Hematopoietic multipotent progenitor cell treated with erythropoietin and hydrocortisone succinate and interleukin-3 and kit ligand, for 15 days (in vitro differentiated cells): ENCODE measurements around the gene RBM6.
"Not testable (repeated sequence)": the region's sequence is repeated elsewhere in the genome, so short reads cannot be mapped to it uniquely, and the experiment has no call there.

Source experiments
- DNase-seq: peaks from one replicate; pipeline ENCODE4 v3.0.0-alpha.2; 2015; ENCODE audit warnings: low spot score

The RBM6 gene, protein sequence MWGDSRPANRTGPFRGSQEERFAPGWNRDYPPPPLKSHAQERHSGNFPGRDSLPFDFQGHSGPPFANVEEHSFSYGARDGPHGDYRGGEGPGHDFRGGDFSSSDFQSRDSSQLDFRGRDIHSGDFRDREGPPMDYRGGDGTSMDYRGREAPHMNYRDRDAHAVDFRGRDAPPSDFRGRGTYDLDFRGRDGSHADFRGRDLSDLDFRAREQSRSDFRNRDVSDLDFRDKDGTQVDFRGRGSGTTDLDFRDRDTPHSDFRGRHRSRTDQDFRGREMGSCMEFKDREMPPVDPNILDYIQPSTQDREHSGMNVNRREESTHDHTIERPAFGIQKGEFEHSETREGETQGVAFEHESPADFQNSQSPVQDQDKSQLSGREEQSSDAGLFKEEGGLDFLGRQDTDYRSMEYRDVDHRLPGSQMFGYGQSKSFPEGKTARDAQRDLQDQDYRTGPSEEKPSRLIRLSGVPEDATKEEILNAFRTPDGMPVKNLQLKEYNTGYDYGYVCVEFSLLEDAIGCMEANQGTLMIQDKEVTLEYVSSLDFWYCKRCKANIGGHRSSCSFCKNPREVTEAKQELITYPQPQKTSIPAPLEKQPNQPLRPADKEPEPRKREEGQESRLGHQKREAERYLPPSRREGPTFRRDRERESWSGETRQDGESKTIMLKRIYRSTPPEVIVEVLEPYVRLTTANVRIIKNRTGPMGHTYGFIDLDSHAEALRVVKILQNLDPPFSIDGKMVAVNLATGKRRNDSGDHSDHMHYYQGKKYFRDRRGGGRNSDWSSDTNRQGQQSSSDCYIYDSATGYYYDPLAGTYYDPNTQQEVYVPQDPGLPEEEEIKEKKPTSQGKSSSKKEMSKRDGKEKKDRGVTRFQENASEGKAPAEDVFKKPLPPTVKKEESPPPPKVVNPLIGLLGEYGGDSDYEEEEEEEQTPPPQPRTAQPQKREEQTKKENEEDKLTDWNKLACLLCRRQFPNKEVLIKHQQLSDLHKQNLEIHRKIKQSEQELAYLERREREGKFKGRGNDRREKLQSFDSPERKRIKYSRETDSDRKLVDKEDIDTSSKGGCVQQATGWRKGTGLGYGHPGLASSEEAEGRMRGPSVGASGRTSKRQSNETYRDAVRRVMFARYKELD

GRCh38 chr3:49939858-49940666 is at the start of gene RBM6:
TSS of gene RBM6 (plus strand) at chr3:49940150. CDS start at chr3:49962642, 22,492 bp downstream.
- DNase-seq: peak; percentile 95

DNA sequence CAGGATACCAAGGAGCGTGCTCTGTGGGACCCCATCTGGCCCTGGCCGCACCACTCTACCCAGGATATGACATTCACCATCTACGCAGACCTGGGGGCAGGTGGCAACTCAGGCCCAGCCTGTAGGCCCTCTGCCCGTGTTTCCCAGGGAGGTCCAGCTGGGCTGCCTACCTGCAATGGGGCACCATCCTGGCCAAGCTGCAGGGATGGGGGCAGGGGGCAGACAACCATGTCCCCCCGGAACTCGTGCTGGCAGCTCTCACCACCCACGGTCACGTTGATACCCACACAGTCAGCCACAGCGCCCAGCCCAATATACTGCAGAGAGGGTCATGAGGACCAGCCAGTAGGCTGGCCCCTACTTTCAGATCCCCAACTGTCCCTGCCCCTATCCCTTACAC is 44.2 kb upstream of the RBM6 start:
- no peak for DNase-seq

GRCh38 chr3:49896345-49896744 is 43.6 kb upstream of the RBM6 start:
- DNase-seq: no peak

DNA sequence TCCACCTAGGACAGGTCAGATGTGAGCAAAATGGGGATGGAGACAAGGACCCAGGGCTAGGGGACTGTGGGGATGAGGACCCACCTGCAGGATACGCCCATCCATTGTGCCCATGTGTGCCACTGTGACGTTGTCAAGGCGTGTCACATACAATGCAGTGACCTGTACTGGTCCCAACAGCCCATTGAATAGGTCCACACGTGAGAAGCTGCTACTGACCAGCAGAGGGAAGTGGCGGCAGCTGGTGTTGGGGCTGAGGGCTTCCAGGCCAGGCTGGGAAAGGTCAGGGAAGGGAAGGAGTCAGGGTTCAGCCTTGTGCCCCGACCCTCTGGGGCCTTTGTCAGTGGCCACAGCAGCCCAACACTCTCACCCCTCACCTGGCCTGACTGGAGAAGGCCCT is 41.0 kb upstream of the RBM6 start:
- no peak for DNase-seq

DNA sequence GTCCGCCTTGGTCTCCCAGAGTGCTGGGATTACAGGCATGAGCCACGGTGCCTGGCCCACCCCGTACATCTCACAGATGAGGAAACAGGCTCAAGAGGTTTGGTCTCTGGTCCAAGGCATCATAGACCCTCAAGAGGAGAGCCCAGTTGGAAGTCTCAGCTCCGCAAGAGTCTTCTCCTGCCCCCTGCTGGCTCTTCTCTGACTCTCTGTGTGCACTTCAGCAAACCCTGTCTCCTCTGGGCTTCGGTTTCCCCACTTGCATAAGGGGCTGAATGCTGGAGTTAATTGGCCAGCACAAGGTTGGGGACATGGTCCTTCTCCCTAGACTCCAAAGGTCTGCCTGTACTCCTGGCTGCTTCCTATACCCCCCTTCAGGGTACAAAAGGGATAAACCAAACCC is 40.1 kb upstream of the RBM6 start:
- no peak for DNase-seq

GRCh38 chr3:49900491-49901153 is 39.3 kb upstream of the RBM6 start:
- DNase-seq: no peak

- no peak for DNase-seq
These were observed 38.3 kb upstream of the RBM6 start for GRCh38 chr3:49901366-49902339.

DNA sequence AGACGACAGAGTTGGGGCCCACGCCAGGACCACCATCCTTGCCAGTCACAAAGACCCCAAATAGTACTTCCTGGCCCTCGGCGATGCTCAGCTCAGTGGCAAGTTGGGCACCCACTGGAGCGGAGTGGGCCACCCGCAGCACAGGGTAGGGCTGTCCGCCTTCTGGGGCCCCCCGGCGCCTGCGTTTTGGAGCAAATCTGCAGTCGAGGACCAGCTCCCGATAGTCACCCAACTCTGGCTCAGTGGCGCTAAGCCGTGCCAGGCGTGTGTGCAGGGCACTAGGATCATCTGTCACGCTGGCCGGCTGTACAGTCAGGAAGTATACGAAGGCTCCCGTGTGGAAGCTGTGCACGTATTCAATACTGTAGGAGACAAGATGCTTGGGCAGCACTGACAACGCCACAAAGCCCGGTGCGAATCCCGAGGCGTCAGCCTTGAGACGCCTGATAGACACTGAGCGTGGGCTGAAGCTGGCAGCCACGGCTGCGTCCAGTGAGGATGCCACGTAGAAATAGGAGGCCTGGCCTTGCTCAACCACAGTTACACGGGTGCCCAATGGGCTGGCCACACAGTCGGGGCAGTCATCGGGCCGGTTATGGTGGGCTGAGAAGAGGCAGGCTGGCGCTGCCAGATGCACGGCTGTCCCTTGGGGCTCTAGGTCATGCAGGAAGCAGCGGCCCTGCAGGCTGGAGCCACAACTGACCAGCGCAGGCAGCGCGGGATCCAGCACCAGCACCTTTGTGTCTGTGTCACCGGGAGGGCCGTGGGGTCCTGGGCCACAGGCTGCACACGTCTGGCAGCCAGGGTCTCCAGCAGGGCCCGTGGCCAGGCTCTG is 37.2 kb upstream of the RBM6 start:
- no peak for DNase-seq

GRCh38 chr3:49903451-49904424 is 36.2 kb upstream of the RBM6 start, which contains the start of gene MST1R:
TSS of gene MST1R (minus strand) at chr3:49903873. CDS start at chr3:49903609, 264 bp downstream.
- DNase-seq: peak; percentile 76

GRCh38 chr3:49904448-49904847 is 35.5 kb upstream of the RBM6 start:
- DNase-seq: not testable (repeated sequence)

GRCh38 chr3:49906073-49906743 is 33.7 kb upstream of the RBM6 start:
- peak; percentile 45 for DNase-seq

- DNase-seq: no peak
These were observed 31.4 kb upstream of the RBM6 start for GRCh38 chr3:49908373-49909199.

DNA sequence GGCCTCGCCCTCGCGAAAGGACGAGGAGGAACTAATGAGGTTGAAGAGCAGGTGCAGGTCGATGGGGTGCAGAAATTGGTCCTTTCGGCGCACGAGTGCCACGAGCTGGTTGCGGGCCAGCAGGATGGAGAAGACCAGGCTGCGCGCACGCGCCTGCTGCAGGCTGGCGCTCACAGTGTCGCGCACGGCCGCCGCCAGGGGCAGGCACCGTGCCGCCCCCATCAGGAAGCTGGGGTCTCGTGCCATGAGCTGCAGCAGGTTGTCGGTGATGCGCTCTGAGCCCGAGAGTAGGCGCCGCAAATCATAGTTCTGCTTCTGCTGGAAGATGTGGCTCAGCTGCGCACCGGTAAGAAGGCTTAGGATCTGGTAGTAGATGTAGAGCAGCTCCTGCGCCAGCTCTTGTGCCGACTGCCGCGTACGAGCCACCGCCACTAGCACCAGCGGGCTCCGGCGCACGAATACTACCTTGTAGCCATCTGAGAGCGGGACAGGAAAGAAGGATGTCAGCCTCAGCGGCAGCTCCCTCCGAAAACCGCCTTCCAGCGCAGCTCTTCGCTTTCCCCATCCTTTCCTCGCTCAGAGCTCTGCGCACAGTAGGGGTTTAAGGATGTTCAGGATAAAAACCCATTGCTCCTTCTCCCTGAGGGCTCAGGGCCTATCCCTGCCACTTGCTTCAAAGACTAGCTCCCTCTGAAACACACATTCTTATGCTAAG is 29.4 kb upstream of the RBM6 start:
- no peak for DNase-seq

GRCh38 chr3:49911124-49911420 is 28.9 kb upstream of the RBM6 start:
- DNase-seq: no peak

- no peak for DNase-seq
These were observed 28.3 kb upstream of the RBM6 start for GRCh38 chr3:49911611-49912010.

DNA sequence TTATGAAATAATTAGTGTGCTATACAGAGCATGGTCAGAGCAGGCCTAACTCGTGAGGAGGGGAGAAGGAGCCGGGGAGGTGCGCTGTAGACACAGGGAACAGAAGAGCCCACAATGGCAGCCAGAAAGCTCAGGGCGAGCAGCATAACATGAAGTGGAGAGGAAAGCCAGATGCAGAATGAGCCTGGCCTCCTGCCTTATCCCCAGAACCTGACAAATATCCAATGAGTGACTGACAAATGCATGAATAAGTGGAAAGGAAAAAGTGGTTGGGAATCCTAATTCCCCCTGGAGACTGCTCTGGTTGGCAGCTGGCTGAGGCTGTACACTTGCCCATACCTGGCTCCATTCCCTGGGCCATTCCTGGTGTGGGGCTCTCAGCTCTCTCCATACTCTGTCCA is 27.1 kb upstream of the RBM6 start:
- DNase-seq: no peak
